ENCODE data around the gene ATXN1. TPM values are rescaled to one million over a fixed set of nuclear protein-coding genes. Genes with fewer than 3 reads are reported as not detected.

Gene ATXN1
- total RNA-seq, 1 experiment from 2014 or later: 5.6 TPM

DNA sequence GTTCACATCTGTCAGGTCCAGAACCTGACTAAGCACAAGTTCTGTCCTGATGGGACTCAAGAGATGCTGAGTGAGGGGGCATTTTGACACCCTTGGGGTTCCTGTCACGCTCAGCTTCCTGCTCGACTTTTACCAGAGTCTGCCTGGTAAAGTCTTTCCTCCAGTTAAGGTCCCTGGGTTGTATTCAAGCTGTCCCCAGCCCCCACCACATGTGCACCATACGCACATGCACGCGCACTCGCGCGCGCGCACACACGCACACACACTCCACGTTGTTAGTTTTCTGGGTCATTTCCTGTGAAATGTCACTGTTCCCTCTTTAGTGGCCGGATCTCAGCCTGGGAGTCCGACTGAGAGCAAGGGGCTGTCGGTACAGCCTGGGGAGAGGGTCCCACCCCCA is 356.8 kb downstream of the ATXN1 start:
- no peak overlapping the region for H4K5ac ChIP-seq (ENCODE audit: insufficient read length, low read depth, low read length)
- H4K91ac ChIP-seq (ENCODE audit: insufficient read length, low read depth, low read length): no peak overlapping the region
- H3K9ac ChIP-seq (ENCODE audit: extremely low read depth, insufficient read length, low read length): no peak overlapping the region
- H3K27me3 ChIP-seq (ENCODE audit: insufficient read depth, low read length): no peaks in the 10 kb centered on the region
- no peaks in the 10 kb centered on the region for H4K20me1 ChIP-seq (ENCODE audit: control insufficient read depth, insufficient read depth, insufficient read length)
- H3K27ac Mint-ChIP-seq: no peak overlapping the region
- no peaks in the 10 kb centered on the region for H3K36me3 Mint-ChIP-seq (ENCODE audit: insufficient read depth in 1 of 3, low read depth in 3 of 3)
- peaks cover 3 to 4% of the 10 kb centered on the region in 2 experiments; a peak in 3 of 5 replicates for H3K9me3 Mint-ChIP-seq
- H2AFZ ChIP-seq (ENCODE audit: low read length): no peak overlapping the region
- H2BK12ac ChIP-seq (ENCODE audit: insufficient read length, low read depth, low read length): no peak overlapping the region
- H3K27ac ChIP-seq (ENCODE audit: insufficient read length, low read depth, low read length): no peak overlapping the region
- WGBS (ENCODE audit: extremely low coverage, insufficient read length, low lambda C conversion rate): no CpG with 5 or more reads among the region's 15 CpGs
- no peak overlapping the region for H3T11ph ChIP-seq (ENCODE audit: low read length)
- H3K23ac ChIP-seq (ENCODE audit: insufficient read length, low read depth, low read length): no peak overlapping the region
- no peak overlapping the region for H2BK5ac ChIP-seq (ENCODE audit: insufficient read length, low read length)
- no peaks in the 10 kb centered on the region for H3K4me1 ChIP-seq (ENCODE audit: insufficient read depth, low read length)
- H3K79me1 ChIP-seq (ENCODE audit: insufficient read depth, low read depth, low read length, poor library complexity, severe bottlenecking): no peaks in the 10 kb centered on the region
- no peaks in the 10 kb centered on the region for H3K79me2 ChIP-seq (ENCODE audit: insufficient read depth, low read length)
- DNase-seq: no peak
- H2BK120ac ChIP-seq (ENCODE audit: low read depth, low read length, poor library complexity, severe bottlenecking): no peak overlapping the region
- H3K56ac ChIP-seq (ENCODE audit: insufficient read length, low read depth, low read length): no peak overlapping the region
- H3K14ac ChIP-seq (ENCODE audit: insufficient read depth, low read length): no peak overlapping the region
- H2BK15ac ChIP-seq (ENCODE audit: low read depth, low read length): no peak overlapping the region
- no peaks in the 10 kb centered on the region for H3K9me3 ChIP-seq (ENCODE audit: control insufficient read depth, low read depth, low read length)
- H4K8ac ChIP-seq (replicated peaks; ENCODE audit: insufficient read length, low read depth, low read length): no peak overlapping the region
- no peak overlapping the region for H2AK5ac ChIP-seq (ENCODE audit: insufficient read length, low read length)
- H3K18ac ChIP-seq (ENCODE audit: insufficient read length, low read depth, low read length): no peak overlapping the region
- H3K27me3 Mint-ChIP-seq (ENCODE audit: low read depth): no peaks in the 10 kb centered on the region
- TF ChIP-seq, protein P1, sequence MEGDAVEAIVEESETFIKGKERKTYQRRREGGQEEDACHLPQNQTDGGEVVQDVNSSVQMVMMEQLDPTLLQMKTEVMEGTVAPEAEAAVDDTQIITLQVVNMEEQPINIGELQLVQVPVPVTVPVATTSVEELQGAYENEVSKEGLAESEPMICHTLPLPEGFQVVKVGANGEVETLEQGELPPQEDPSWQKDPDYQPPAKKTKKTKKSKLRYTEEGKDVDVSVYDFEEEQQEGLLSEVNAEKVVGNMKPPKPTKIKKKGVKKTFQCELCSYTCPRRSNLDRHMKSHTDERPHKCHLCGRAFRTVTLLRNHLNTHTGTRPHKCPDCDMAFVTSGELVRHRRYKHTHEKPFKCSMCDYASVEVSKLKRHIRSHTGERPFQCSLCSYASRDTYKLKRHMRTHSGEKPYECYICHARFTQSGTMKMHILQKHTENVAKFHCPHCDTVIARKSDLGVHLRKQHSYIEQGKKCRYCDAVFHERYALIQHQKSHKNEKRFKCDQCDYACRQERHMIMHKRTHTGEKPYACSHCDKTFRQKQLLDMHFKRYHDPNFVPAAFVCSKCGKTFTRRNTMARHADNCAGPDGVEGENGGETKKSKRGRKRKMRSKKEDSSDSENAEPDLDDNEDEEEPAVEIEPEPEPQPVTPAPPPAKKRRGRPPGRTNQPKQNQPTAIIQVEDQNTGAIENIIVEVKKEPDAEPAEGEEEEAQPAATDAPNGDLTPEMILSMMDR (conservative IDR thresholded peaks at IDR 0.05): no peak
- no peak overlapping the region for H2BK20ac ChIP-seq (ENCODE audit: low read depth, low read length, poor library complexity, severe bottlenecking)
- H3K4me1 Mint-ChIP-seq: no peaks in the 10 kb centered on the region; a peak in 1 of 4 replicates
- no peak overlapping the region for H3K4me2 ChIP-seq (ENCODE audit: insufficient read depth, insufficient read length, low read length)
- H3K4ac ChIP-seq (ENCODE audit: low read depth, low read length): no peak overlapping the region
- H3K23me2 ChIP-seq (ENCODE audit: insufficient read length, low read depth, low read length, poor library complexity, severe bottlenecking): no peaks in the 10 kb centered on the region
- no peak overlapping the region for H3K4me3 Mint-ChIP-seq
